Gastrocnemius medialis (tissue), 4 donors: ENCODE data around the gene DSN1. TPM values are rescaled to one million over a fixed set of nuclear protein-coding genes. Genes with fewer than 3 reads are reported as not detected.

ENCODE experiments used
- ATAC-seq, 2 donors: fragments of 150-250 bp; one replicate each; pipeline ENCODE4 v1.9.1; 2016
- DNase-seq, 2 donors: peaks; one replicate each; pipeline ENCODE4 v3.0.0-alpha.2; 2019
- H3K27ac ChIP-seq, 4 donors: fragments of 200-600 bp; sonication (generic); 1 replicate in 1 of 4; 2 replicates in 3 of 4; pipeline ENCODE4 v1.5.1; 2016 to 2018; ENCODE audit warnings: mild to moderate bottlenecking in 2 of 4, moderate library complexity in 1 of 4
- H3K27me3 ChIP-seq, 3 donors: fragments of 200-600 bp; sonication (generic) in 2 of 3; 1 replicate in 1 of 3; 2 replicates in 2 of 3; pipeline versions ENCODE4 v1.5.1 to v1.6.0; 2016 to 2019; ENCODE audit warnings: mild to moderate bottlenecking in 1 of 3, moderate library complexity in 1 of 3
- H3K36me3 ChIP-seq, 2 donors: fragments of 200-600 bp; sonication (generic) in 1 of 2; one replicate each; pipeline ENCODE4 v1.5.1; 2017 to 2018
- H3K4me1 ChIP-seq, 2 donors: fragments of 200-600 bp; sonication (generic) in 1 of 2; one replicate each; pipeline ENCODE4 v1.5.1; 2016 to 2017; ENCODE audit warnings: mild to moderate bottlenecking in 2 of 2
- H3K4me3 ChIP-seq, 4 donors: fragments of 200-600 bp; sonication (generic) in 3 of 4; 1 replicate in 1 of 4; 2 replicates in 3 of 4; pipeline ENCODE4 v1.5.1; 2016 to 2019; ENCODE audit warnings: mild to moderate bottlenecking in 2 of 4
- H3K9me3 ChIP-seq, 3 donors: fragments of 200-600 bp; sonication (generic) in 2 of 3; 1 replicate in 1 of 3; 2 replicates in 2 of 3; pipeline ENCODE4 v1.5.1; 2016 to 2019
- CTCF ChIP-seq, 5 experiments: fragments of 450-650 bp in 3 of 5; fragments of 200-600 bp in 2 of 5; sonication (generic) in 2 of 5; IDR thresholded peaks in 4 of 5; conservative IDR thresholded peaks in 1 of 5; 1 replicate in 4 of 5; 2 replicates in 1 of 5; pipeline ENCODE4 v1.5.1; 2016 to 2019; ENCODE audit warnings: antibody characterized with exemption in 5 of 5, mild to moderate bottlenecking in 3 of 5, moderate library complexity in 3 of 5
- POLR2A ChIP-seq, 2 donors: fragments of 450-650 bp; IDR thresholded peaks; one replicate each; pipeline ENCODE4 v1.6.1; 2017; ENCODE audit warnings: antibody characterized with exemption in 2 of 2, mild to moderate bottlenecking in 2 of 2, moderate library complexity in 2 of 2
- in situ Hi-C, 4 donors: fragments of 200-750 bp; cut with MboI; loops; one replicate each; pipeline versions ENCODE4 v1.15.0 to v1.8.0; 2017; ENCODE audit warnings: low sequenced_read_pairs in 4 of 4
- intact Hi-C: fragments of 100-400 bp; cut with DNase I; formaldehyde crosslinking; loops from one replicate; pipeline ENCODE4 v1.15.1; 2023; ENCODE audit warnings: low total_unique reads
- total RNA-seq, 4 donors: library from RNA; depleted of rRNA; stranded (reverse); fragments of >200 nt; gene quantifications; one replicate each; pipeline versions ENCODE4 v1.1.0 to v1.2.3, GENCODE V29; 2016

The DSN1 gene
- total RNA-seq, 4 donors from 2014 or later: 3.2 to 6.3 (median 5.2) TPM

GRCh38 chr20:36761125-36761524 lies 12.4 kb downstream of the DSN1 start:
- no peak overlapping the region for H3K27ac ChIP-seq
- H3K4me1 ChIP-seq: no peaks in the 10 kb centered on the region
- no peaks in the 10 kb centered on the region for H3K36me3 ChIP-seq
- H3K9me3 ChIP-seq: no peaks in the 10 kb centered on the region
- no peaks in the 10 kb centered on the region for H3K27me3 ChIP-seq
- in situ Hi-C loops: no loop called here
- TF ChIP-seq POLR2A (IDR thresholded peaks at IDR 0.05): no peak
- no peak for TF ChIP-seq CTCF (IDR thresholded peaks at IDR 0.05 in 4 of 5, conservative IDR thresholded peaks at IDR 0.05 in 1 of 5)
- DNase-seq (no peak), ATAC-seq (no peak)
- intact Hi-C loops: no loop called here
- no peak overlapping the region for H3K4me3 ChIP-seq

GRCh38 chr20:36760647-36761046 lies 12.9 kb downstream of the DSN1 start:
- no peaks in the 10 kb centered on the region for H3K27me3 ChIP-seq
- no peaks in the 10 kb centered on the region for H3K9me3 ChIP-seq
- no peaks in the 10 kb centered on the region for H3K36me3 ChIP-seq
- in situ Hi-C loops: no loop called here
- no peak overlapping the region for H3K27ac ChIP-seq
- intact Hi-C loops: no loop called here
- H3K4me3 ChIP-seq: no peak overlapping the region
- DNase-seq: no peak
- no peak for ATAC-seq
- no peaks in the 10 kb centered on the region for H3K4me1 ChIP-seq
- no peak for TF ChIP-seq CTCF (IDR thresholded peaks at IDR 0.05 in 4 of 5, conservative IDR thresholded peaks at IDR 0.05 in 1 of 5)
- TF ChIP-seq POLR2A (IDR thresholded peaks at IDR 0.05): no peak

- in situ Hi-C loops: loop anchor here in 1 of 4 donors (10.0 kb wide), 1 partner anchor 153 kb away; the partner anchor contains the start of gene RAB5IF
- no peaks in the 10 kb centered on the region for H3K9me3 ChIP-seq
- no peak overlapping the region for H3K4me3 ChIP-seq
- TF ChIP-seq POLR2A (IDR thresholded peaks at IDR 0.05) (no peak), CTCF (IDR thresholded peaks at IDR 0.05 in 4 of 5, conservative IDR thresholded peaks at IDR 0.05 in 1 of 5) (no peak)
- DNase-seq (no peak), ATAC-seq (no peak)
- peaks cover 0 to 7% of the 10 kb centered on the region in 2 donors for H3K4me1 ChIP-seq
- intact Hi-C loops: no loop called here
- H3K27ac ChIP-seq: peak overlapping the region in 2 of 4 donors; percentile 29
- H3K36me3 ChIP-seq: no peaks in the 10 kb centered on the region
- no peaks in the 10 kb centered on the region for H3K27me3 ChIP-seq
These were observed 15.3 kb downstream of the DSN1 start for GRCh38 chr20:36758276-36758675.

GRCh38 chr20:36756496-36756895 lies 17.1 kb downstream of the DSN1 start:
- H3K27ac ChIP-seq: no peak overlapping the region
- no peak for TF ChIP-seq CTCF (IDR thresholded peaks at IDR 0.05 in 4 of 5, conservative IDR thresholded peaks at IDR 0.05 in 1 of 5)
- TF ChIP-seq POLR2A (IDR thresholded peaks at IDR 0.05): no peak
- H3K4me1 ChIP-seq: peaks cover 0 to 7% of the 10 kb centered on the region in 2 donors
- H3K27me3 ChIP-seq: no peaks in the 10 kb centered on the region
- no peak for ATAC-seq
- H3K4me3 ChIP-seq: no peak overlapping the region
- no peak for DNase-seq
- intact Hi-C loops: no loop called here
- no peaks in the 10 kb centered on the region for H3K9me3 ChIP-seq
- in situ Hi-C loops: loop anchor here in 1 of 4 donors (10.0 kb wide), 1 partner anchor 152 kb away; the partner anchor contains the start of gene RAB5IF
- H3K36me3 ChIP-seq: peaks cover 0 to 8% of the 10 kb centered on the region in 2 donors
